Lung (tissue), 12 donors: ENCODE data around the gene SPSB3. TPM values are rescaled to one million over a fixed set of nuclear protein-coding genes. Genes with fewer than 3 reads are reported as not detected.

ENCODE experiments used
- ATAC-seq: fragments of 200-7000 bp; cut with Tn5 transposase; one replicate; pipeline ENCODE4 v1.9.1; 2020; ENCODE audit warnings: moderate number of reproducible peaks; ENCODE audit not compliant: insufficient read depth, low FRiP score
- DNase-seq, 3 donors: peaks; one replicate each; pipeline ENCODE4 v3.0.0-alpha.2; 2013 to 2017
- H3K27ac ChIP-seq, 2 donors: one replicate each; pipeline ENCODE4 v1.5.1; 2013; ENCODE audit warnings: mild to moderate bottlenecking in 2 of 2, moderate library complexity in 2 of 2, control low read depth in 1 of 2, inconsistent platforms in 1 of 2, low read depth in 1 of 2, low read length in 1 of 2
- H3K27me3 ChIP-seq, 3 donors: one replicate each; pipeline ENCODE4 v1.5.1; 2013; ENCODE audit warnings: low read length in 2 of 3; ENCODE audit not compliant: control insufficient read depth in 3 of 3, insufficient read depth in 3 of 3
- H3K36me3 ChIP-seq, 4 donors: one replicate each; pipeline ENCODE4 v1.5.1; 2013; ENCODE audit warnings: low read length in 4 of 4, mild to moderate bottlenecking in 1 of 4, moderate library complexity in 1 of 4; ENCODE audit not compliant: control insufficient read depth in 4 of 4, insufficient read depth in 4 of 4
- H3K4me1 ChIP-seq, 5 donors: one replicate each; pipeline ENCODE4 v1.5.1; 2013; ENCODE audit warnings: low read length in 5 of 5, mild to moderate bottlenecking in 2 of 5, moderate library complexity in 1 of 5; ENCODE audit not compliant: control insufficient read depth in 5 of 5, insufficient read depth in 5 of 5
- H3K4me3 ChIP-seq: one replicate; pipeline ENCODE4 v1.5.1; 2013; ENCODE audit warnings: mild to moderate bottlenecking, control low read depth, moderate library complexity
- H3K9ac ChIP-seq, 2 donors: one replicate each; pipeline ENCODE4 v1.5.1; 2013; ENCODE audit warnings: low read length in 2 of 2, control low read depth in 1 of 2; ENCODE audit not compliant: insufficient read depth in 1 of 2
- H3K9me3 ChIP-seq, 4 donors: one replicate each; pipeline ENCODE4 v1.5.1; 2013; ENCODE audit warnings: low read length in 3 of 4, mild to moderate bottlenecking in 1 of 4, moderate library complexity in 1 of 4; ENCODE audit not compliant: control insufficient read depth in 4 of 4, insufficient read depth in 3 of 4
- WGBS, 2 donors: extraction: QIAGEN DNeasy Blood & Tissue Kit; methylation state at CpG; one replicate each; pipeline ENCODE4 v1.1.7; 2013; 5-methylcytosine and 5-hydroxymethylcytosine counted together
- polyA plus RNA-seq, 2 donors: library from polyadenylated mRNA; stranded (reverse); fragments of 200-250 nt; gene quantifications; one replicate each; pipeline ENCODE4 v1.2.1, GENCODE V29; 2013
- total RNA-seq, 2 donors: library from RNA; depleted of rRNA in 1 of 2; stranded (reverse); fragments of >200 nt in 1 of 2; gene quantifications; one replicate each; pipeline ENCODE4 v1.2.1, GENCODE V29; 2014 to 2021
- TF ChIP-seq, protein P1 (sequence below): IDR thresholded peaks from 2 replicates; pipeline ENCODE4 v1.5.1; 2012; ENCODE audit warnings: mild to moderate bottlenecking; ENCODE audit errors: control extremely low read depth, extremely low read depth
- donor health status: control.
- donor health status: control.
- donor health status: Bipolar disorder and iron deficiency.
- donor health status: healthy.
- donor health status: DM: yes; HTN: yes; CAD: no.

The SPSB3 gene
- total and polyA plus RNA-seq, 4 donors, result 39.8 to 76.1 (median 50.9) TPM

DNA sequence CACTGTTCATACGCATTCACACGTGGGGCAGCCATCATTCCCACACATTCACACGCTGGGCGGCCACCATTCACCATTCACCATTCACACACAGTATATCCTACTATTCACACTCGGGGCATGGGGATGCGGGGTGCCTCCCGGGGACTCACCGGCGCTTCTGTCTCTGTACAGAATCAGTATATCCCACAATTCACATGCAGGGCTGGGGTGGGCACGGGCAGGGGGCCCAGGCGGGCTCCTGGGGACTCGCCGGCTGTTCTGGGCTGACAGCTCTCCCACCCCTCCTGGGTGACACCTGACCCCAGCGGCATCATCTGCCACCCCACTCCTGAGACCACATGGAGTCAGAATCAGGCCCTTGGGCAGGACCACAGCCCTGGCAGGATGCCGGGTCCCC lies 20.6 kb downstream of the SPSB3 start:
- DNase-seq (no peak), ATAC-seq (no peak)
- Histone ChIP-seq H3K9ac (no peak overlapping the region), H3K27ac (no peak overlapping the region), H3K9me3 (no peaks in the 10 kb centered on the region), H3K27me3 (no peaks in the 10 kb centered on the region), H3K4me3 (no peak overlapping the region), H3K4me1 (no peaks in the 10 kb centered on the region), H3K36me3 (peaks cover 4 to 73% (median 22%) of the 10 kb centered on the region in 4 donors)
- 94 to 95% methylated on average over 15 of the region's 15 CpGs for WGBS, 2 donors
- TF ChIP-seq, protein P1, sequence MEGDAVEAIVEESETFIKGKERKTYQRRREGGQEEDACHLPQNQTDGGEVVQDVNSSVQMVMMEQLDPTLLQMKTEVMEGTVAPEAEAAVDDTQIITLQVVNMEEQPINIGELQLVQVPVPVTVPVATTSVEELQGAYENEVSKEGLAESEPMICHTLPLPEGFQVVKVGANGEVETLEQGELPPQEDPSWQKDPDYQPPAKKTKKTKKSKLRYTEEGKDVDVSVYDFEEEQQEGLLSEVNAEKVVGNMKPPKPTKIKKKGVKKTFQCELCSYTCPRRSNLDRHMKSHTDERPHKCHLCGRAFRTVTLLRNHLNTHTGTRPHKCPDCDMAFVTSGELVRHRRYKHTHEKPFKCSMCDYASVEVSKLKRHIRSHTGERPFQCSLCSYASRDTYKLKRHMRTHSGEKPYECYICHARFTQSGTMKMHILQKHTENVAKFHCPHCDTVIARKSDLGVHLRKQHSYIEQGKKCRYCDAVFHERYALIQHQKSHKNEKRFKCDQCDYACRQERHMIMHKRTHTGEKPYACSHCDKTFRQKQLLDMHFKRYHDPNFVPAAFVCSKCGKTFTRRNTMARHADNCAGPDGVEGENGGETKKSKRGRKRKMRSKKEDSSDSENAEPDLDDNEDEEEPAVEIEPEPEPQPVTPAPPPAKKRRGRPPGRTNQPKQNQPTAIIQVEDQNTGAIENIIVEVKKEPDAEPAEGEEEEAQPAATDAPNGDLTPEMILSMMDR, result no peak

DNA sequence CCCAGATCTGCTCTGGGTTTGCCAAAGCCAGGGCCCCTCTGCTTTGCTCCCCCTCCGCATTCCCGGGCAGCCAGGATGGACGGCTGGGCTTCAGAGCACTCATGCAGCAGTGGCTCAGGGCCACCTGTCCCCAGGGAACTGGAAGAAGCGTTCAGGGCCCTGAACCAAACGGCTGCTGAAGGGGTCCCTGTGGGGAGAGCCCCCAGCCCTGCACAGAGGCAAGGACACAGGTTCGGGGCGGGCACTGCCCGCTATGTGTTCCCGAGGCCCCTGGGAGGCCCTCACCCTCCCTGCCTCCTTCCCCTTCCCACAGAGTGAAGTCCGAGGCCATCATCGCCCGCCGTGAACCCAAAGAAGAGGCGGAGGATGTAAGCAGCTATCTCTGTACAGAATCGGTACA lies 21.5 kb downstream of the SPSB3 start:
- H3K36me3 ChIP-seq, result peaks cover 0 to 67% (median 23%) of the 10 kb centered on the region in 4 donors
- no peak overlapping the region for H3K9ac ChIP-seq
- no peaks in the 10 kb centered on the region for H3K4me1 ChIP-seq
- DNase-seq (no peak), ATAC-seq (no peak)
- no peak overlapping the region for H3K27ac ChIP-seq
- TF ChIP-seq, protein P1, result no peak
- no peaks in the 10 kb centered on the region for H3K27me3 ChIP-seq
- WGBS, 2 donors, result 95% methylated on average over 14 to 15 of the region's 15 CpGs
- no peaks in the 10 kb centered on the region for H3K9me3 ChIP-seq
- H3K4me3 ChIP-seq, result no peak overlapping the region

DNA sequence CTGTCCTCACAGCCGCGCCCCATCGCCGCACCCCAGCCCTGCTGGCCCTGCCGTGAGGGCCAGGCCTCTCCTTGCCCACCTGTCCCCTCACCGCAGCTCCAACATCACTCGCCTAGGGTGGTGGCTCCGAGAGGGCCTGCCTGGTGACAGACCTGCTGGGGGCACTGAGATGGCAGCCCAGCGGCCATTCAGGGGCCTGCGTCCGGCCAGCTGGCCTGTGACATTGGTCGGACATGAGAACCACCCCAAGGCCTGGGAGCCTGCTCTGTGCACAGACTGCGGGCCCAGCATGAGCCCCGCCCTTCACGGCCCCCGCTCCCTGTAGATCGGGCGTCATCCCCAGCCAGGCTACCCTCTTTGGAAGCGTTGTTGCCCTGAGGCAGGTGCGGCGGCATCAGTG lies 22.9 kb downstream of the SPSB3 start:
- ATAC-seq (no peak), DNase-seq (no peak)
- Histone ChIP-seq H3K9ac (no peak overlapping the region), H3K36me3 (peaks cover 0 to 55% (median 17%) of the 10 kb centered on the region in 4 donors), H3K4me1 (no peaks in the 10 kb centered on the region), H3K9me3 (no peaks in the 10 kb centered on the region), H3K4me3 (no peak overlapping the region), H3K27me3 (no peaks in the 10 kb centered on the region), H3K27ac (no peak overlapping the region)
- TF ChIP-seq, protein P1, result no peak
- WGBS, 2 donors, result 95 to 98% methylated on average over 17 to 21 of the region's 21 CpGs

DNA sequence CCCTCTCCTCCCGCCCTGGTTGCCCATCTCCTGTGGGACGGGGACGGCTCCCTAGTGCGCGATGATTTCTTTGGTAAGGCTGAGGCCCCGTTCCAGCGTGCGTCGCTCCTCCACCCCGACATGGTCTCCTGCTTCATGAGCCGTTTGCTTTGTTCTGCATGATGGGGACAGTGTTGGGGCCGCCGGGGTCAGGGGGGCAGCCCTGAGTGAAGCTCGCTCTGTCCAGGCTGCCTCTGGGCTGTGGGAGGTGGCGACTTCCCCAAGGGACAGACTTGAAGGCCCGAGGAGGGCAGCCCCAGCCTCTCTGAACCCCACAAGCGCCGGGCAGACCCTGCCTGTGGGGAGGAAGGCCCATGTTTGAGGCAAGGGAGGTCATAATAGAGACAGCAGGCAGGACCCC lies 23.4 kb downstream of the SPSB3 start:
- TF ChIP-seq, protein P1, result no peak
- H3K4me3 ChIP-seq, result no peak overlapping the region
- H3K27me3 ChIP-seq, result no peaks in the 10 kb centered on the region

More for the DNA sequence above, 23.4 kb downstream of the SPSB3 start:
- Histone ChIP-seq H3K9me3 (no peaks in the 10 kb centered on the region), H3K27ac (no peak overlapping the region), H3K9ac (no peak overlapping the region), H3K4me1 (no peaks in the 10 kb centered on the region), H3K36me3 (peaks cover 0 to 53% (median 14%) of the 10 kb centered on the region in 4 donors)
- ATAC-seq (no peak), DNase-seq (no peak)
- WGBS, 2 donors, result 94 to 97% methylated on average over 18 of the region's 18 CpGs
